Loucy (cell line): ENCODE measurements around the gene NRG3.

ENCODE experiments used
- H2AFZ ChIP-seq: fragments of 200-600 bp; sonication (generic); 2 replicates; pipeline ENCODE4 v1.6.0; 2016; ENCODE audit warnings: antibody characterized with exemption, mild to moderate bottlenecking, low read length, moderate library complexity
- H3F3A ChIP-seq: fragments of 200-600 bp; 2 replicates; pipeline ENCODE4 v1.6.0; 2016; ENCODE audit warnings: antibody characterized with exemption, low read depth, mild to moderate bottlenecking
- H3K27me3 ChIP-seq: fragments of 200-600 bp; sonication (generic); 2 replicates; pipeline ENCODE4 v1.6.1; 2014; ENCODE audit warnings: low read length, mild to moderate bottlenecking; ENCODE audit not compliant: insufficient read depth, poor library complexity, severe bottlenecking
- H3K36me3 ChIP-seq: fragments of 200-600 bp; sonication (generic); 2 replicates; pipeline ENCODE4 v1.6.1; 2016; ENCODE audit warnings: low read length; ENCODE audit not compliant: insufficient read depth
- H3K4me1 ChIP-seq: fragments of 200-600 bp; sonication (generic); 2 replicates; pipeline ENCODE4 v1.5.1; 2014; ENCODE audit warnings: low read length, mild to moderate bottlenecking; ENCODE audit not compliant: insufficient read depth, poor library complexity, severe bottlenecking
- H3K4me2 ChIP-seq: fragments of 200-600 bp; sonication (generic); 2 replicates; pipeline ENCODE4 v1.6.0; 2014; ENCODE audit warnings: antibody characterized with exemption, low read length, low read depth, mild to moderate bottlenecking; ENCODE audit not compliant: poor library complexity, severe bottlenecking
- H3K4me3 ChIP-seq: fragments of 200-600 bp; sonication (generic); 2 replicates; pipeline ENCODE4 v1.5.1; 2014; ENCODE audit warnings: low read length, mild to moderate bottlenecking, mixed read lengths; ENCODE audit not compliant: poor library complexity, severe bottlenecking
- H3K79me2 ChIP-seq: fragments of 200-600 bp; sonication (generic); 2 replicates; pipeline ENCODE4 v1.6.1; 2014; ENCODE audit warnings: low read length; ENCODE audit not compliant: insufficient read depth
- H3K9ac ChIP-seq: fragments of 200-600 bp; sonication (generic); 2 replicates; pipeline ENCODE4 v1.6.0; 2014; ENCODE audit warnings: mild to moderate bottlenecking, low read depth, low read length, moderate library complexity; ENCODE audit not compliant: poor library complexity, severe bottlenecking
- H3K9me2 ChIP-seq: fragments of 200-600 bp; sonication (generic); replicated peaks from 2 replicates; pipeline ENCODE4 v1.6.1; 2016; ENCODE audit warnings: low read depth, low read length, mixed read lengths
- H3K9me3 ChIP-seq: fragments of 200-600 bp; sonication (generic); 2 replicates; pipeline ENCODE4 v1.6.1; 2014; ENCODE audit warnings: mild to moderate bottlenecking, antibody characterized with exemption, low read length, low read depth; ENCODE audit not compliant: insufficient read depth
- H4K20me1 ChIP-seq: fragments of 200-600 bp; sonication (generic); 2 replicates; pipeline ENCODE4 v1.6.0; 2014; ENCODE audit warnings: antibody characterized with exemption, low read length, mild to moderate bottlenecking; ENCODE audit not compliant: insufficient read depth, poor library complexity, severe bottlenecking
- EZH2phosphoT487 ChIP-seq: fragments of 200-600 bp; IDR thresholded peaks from 2 replicates; pipeline ENCODE4 v1.6.1; 2018; ENCODE audit warnings: antibody characterized with exemption, mild to moderate bottlenecking, moderate library complexity, borderline replicate concordance
- TF ChIP-seq, protein P1 (sequence below): fragments of 200-600 bp; sonication (generic); conservative IDR thresholded peaks from 2 replicates; pipeline ENCODE4 v1.5.1; 2014; ENCODE audit warnings: mild to moderate bottlenecking, antibody characterized with exemption, low read length

Gene NRG3

DNA sequence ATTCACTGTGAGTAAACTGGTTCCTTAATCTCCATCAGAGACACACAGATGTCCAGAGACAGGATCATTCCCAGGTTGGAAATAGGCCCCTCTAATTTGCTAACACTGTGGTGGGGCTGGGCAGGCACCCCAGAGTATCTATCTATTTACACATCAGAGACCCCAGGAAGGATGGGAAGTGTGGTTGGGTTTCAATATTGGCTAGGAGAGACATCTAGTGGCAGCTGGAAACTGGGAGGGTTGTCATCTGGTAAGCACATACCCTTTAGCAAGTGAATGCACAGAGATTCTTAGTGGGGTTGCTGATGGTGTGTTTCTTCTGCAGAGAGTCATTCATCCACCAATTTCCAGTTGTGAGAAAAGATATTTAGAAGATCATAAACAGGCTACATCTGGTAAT, 36.0 kb upstream of the NRG3 start:
- Histone ChIP-seq H3K9me3 (no peaks in the 10 kb centered on the region), H3F3A (no peaks in the 10 kb centered on the region), H3K36me3 (no peaks in the 10 kb centered on the region), H3K27me3 (no peaks in the 10 kb centered on the region), H2AFZ (no peak overlapping the region), H3K4me1 (no peaks in the 10 kb centered on the region), H3K4me2 (no peak overlapping the region), H4K20me1 (no peaks in the 10 kb centered on the region), H3K4me3 (no peak overlapping the region), H3K79me2 (no peaks in the 10 kb centered on the region), H3K9ac (no peak overlapping the region), H3K9me2 (no peaks in the 10 kb centered on the region)
- no peak for TF ChIP-seq EZH2phosphoT487
- TF ChIP-seq, protein P1, sequence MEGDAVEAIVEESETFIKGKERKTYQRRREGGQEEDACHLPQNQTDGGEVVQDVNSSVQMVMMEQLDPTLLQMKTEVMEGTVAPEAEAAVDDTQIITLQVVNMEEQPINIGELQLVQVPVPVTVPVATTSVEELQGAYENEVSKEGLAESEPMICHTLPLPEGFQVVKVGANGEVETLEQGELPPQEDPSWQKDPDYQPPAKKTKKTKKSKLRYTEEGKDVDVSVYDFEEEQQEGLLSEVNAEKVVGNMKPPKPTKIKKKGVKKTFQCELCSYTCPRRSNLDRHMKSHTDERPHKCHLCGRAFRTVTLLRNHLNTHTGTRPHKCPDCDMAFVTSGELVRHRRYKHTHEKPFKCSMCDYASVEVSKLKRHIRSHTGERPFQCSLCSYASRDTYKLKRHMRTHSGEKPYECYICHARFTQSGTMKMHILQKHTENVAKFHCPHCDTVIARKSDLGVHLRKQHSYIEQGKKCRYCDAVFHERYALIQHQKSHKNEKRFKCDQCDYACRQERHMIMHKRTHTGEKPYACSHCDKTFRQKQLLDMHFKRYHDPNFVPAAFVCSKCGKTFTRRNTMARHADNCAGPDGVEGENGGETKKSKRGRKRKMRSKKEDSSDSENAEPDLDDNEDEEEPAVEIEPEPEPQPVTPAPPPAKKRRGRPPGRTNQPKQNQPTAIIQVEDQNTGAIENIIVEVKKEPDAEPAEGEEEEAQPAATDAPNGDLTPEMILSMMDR, result peak; percentile 47

DNA sequence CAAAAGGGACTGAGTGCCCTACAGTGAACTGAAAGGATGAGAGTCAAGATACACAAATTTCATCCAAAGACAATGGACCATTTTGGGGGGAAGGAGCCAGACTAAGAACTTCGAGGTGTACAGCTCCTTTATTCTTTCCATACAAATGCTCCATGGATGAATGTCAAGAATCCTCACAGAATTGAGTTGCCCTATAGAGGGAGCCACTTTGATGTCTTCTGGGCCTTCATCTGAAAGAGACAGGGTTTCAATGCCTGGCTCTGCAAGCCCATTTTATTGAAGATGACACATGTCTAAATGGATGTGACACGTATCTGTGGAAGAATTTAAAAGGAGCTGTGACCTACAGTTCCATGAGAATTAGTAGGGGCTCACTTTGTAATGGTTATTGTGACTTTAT, 32.0 kb upstream of the NRG3 start:
- H3F3A ChIP-seq, result no peaks in the 10 kb centered on the region
- no peak overlapping the region for H3K9ac ChIP-seq
- H3K4me1 ChIP-seq, result no peaks in the 10 kb centered on the region
- H3K4me3 ChIP-seq, result no peak overlapping the region
- H3K4me2 ChIP-seq, result no peak overlapping the region
- H3K9me2 ChIP-seq, result no peaks in the 10 kb centered on the region
- no peaks in the 10 kb centered on the region for H3K79me2 ChIP-seq
- H3K36me3 ChIP-seq, result no peaks in the 10 kb centered on the region
- TF ChIP-seq, protein P1, result peak; percentile 27
- no peak for TF ChIP-seq EZH2phosphoT487
- H4K20me1 ChIP-seq, result no peaks in the 10 kb centered on the region
- no peaks in the 10 kb centered on the region for H3K27me3 ChIP-seq
- no peak overlapping the region for H2AFZ ChIP-seq
- no peaks in the 10 kb centered on the region for H3K9me3 ChIP-seq

DNA sequence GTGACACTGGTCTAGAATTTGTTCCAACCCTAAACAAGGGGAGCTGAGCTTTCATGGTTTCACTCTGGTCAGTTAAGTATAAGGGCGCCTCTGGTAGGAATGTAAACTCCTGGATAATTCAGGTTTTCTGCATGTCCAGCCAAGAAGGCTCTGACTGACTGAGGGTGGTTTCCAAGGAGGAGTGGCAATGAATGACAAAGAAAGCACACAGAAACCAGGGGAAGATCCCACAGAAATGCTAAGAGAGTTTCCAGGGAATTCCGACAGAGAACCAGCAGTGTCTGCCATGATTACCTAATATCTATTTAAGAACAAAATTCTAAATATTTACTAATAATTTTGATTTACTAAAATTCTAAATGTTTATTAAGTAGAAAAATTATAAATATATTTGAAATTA, 27.3 kb upstream of the NRG3 start:
- Histone ChIP-seq H3K4me3 (no peak overlapping the region), H3K4me2 (no peak overlapping the region), H3F3A (no peaks in the 10 kb centered on the region), H4K20me1 (no peaks in the 10 kb centered on the region), H3K36me3 (no peaks in the 10 kb centered on the region), H3K4me1 (no peaks in the 10 kb centered on the region), H3K9ac (no peak overlapping the region), H3K27me3 (no peaks in the 10 kb centered on the region), H3K9me3 (no peaks in the 10 kb centered on the region), H2AFZ (no peak overlapping the region), H3K9me2 (no peaks in the 10 kb centered on the region), H3K79me2 (no peaks in the 10 kb centered on the region)
- TF ChIP-seq, protein P1, result no peak
- TF ChIP-seq EZH2phosphoT487, result no peak
